Muscle layer of duodenum (tissue), 2 donors: ENCODE measurements around the gene RNU6-9.

Experiments used
- H3K27ac ChIP-seq: one replicate; pipeline ENCODE4 v1.7.0; 2013; ENCODE audit warnings: mild to moderate bottlenecking, low read length
- H3K27me3 ChIP-seq: one replicate; pipeline ENCODE4 v1.7.0; 2013; ENCODE audit warnings: low read depth, mild to moderate bottlenecking, control low read depth, low read length
- H3K36me3 ChIP-seq, 2 donors: one replicate each; pipeline ENCODE4 v1.7.0; 2013; ENCODE audit warnings: low read length in 2 of 2, control low read depth in 1 of 2, mild to moderate bottlenecking in 1 of 2; ENCODE audit not compliant: insufficient read depth in 2 of 2, control insufficient read depth in 1 of 2
- H3K4me1 ChIP-seq, 2 donors: one replicate each; pipeline ENCODE4 v1.7.0; 2013; ENCODE audit warnings: low read length in 2 of 2, mild to moderate bottlenecking in 2 of 2, control low read depth in 1 of 2, moderate library complexity in 1 of 2; ENCODE audit not compliant: insufficient read depth in 2 of 2, control insufficient read depth in 1 of 2
- H3K4me3 ChIP-seq, 2 donors: one replicate each; pipeline ENCODE4 v1.7.0; 2013; ENCODE audit warnings: low read length in 2 of 2, low read depth in 1 of 2, mild to moderate bottlenecking in 1 of 2
- H3K9me3 ChIP-seq, 2 donors: one replicate each; pipeline ENCODE4 v1.7.0; 2013; ENCODE audit warnings: low read length in 2 of 2, control low read depth in 1 of 2, mild to moderate bottlenecking in 1 of 2; ENCODE audit not compliant: control insufficient read depth in 1 of 2
- donor health status: healthy.

The RNU6-9 gene

GRCh38 chr19:936175-936546, 42.9 kb downstream of the RNU6-9 start:
- H3K36me3 ChIP-seq: no peaks in the 10 kb centered on the region
- peaks cover under 1 to 47% of the 10 kb centered on the region in 2 donors for H3K4me1 ChIP-seq
- H3K4me3 ChIP-seq: no peak overlapping the region
- no peaks in the 10 kb centered on the region for H3K27me3 ChIP-seq
- H3K27ac ChIP-seq: no peak overlapping the region
- no peaks in the 10 kb centered on the region for H3K9me3 ChIP-seq

DNA sequence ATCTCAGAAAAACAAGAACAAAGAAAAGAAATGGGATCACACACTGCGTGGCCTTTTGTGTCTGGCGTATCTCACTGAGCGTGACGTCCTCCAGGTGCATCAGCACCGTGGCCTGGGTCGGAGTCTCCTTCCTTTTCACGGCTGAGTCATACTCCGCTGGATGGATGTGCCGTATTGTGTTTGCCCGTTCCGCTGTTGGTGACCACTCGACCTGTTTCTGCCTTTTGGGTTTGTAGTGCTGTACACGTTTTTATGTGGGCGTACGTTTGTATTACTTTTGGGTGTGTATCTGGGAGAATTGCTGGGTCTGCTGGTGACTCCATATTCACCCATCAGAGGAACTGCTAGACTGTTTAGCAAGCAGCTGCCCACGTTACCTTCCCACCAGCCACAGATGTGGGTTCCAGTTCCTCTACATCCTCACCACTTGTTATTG, 44.0 kb downstream of the RNU6-9 start:
- Histone ChIP-seq H3K9me3 (no peaks in the 10 kb centered on the region), H3K4me1 (peaks cover 4 to 46% of the 10 kb centered on the region in 2 donors), H3K36me3 (no peaks in the 10 kb centered on the region), H3K4me3 (no peak overlapping the region), H3K27me3 (no peaks in the 10 kb centered on the region), H3K27ac (no peak overlapping the region)

DNA sequence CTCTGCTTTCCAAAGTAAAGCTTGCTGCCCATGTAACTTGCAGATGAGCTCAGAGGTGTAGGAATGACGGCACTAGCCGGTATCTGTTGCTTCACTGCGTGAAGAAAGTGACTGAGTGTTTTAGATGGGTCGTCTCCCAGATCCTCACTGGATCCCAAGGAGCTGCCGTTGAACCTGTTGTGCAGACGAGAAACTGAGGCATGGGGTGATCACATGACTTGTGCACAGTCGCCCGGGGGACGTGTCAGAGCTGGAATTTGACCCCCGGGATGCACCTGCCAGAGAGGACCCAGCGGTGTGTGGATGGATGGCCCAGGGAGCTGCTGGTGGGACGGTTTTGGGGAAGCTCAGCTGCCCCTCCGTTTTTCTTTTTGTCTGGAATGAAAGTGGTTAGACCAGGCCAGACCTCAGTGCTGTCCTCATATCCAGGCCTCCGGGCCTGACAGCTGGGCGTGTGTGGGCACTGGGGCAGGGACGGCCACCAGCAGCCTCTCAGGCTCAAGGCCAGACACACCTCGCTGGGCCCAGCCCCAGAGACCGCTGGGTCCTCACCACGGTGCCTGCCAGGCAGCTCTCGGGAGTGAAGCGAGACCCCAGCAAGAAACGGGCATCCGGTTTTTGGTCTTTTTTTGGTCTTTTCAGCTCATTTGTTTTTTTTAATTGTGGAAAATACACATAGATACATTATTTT, 45.1 kb downstream of the RNU6-9 start:
- Histone ChIP-seq H3K9me3 (no peaks in the 10 kb centered on the region), H3K4me1 (peaks cover 4 to 35% of the 10 kb centered on the region in 2 donors), H3K4me3 (no peak overlapping the region), H3K27me3 (no peaks in the 10 kb centered on the region), H3K27ac (no peak overlapping the region), H3K36me3 (no peaks in the 10 kb centered on the region)

DNA sequence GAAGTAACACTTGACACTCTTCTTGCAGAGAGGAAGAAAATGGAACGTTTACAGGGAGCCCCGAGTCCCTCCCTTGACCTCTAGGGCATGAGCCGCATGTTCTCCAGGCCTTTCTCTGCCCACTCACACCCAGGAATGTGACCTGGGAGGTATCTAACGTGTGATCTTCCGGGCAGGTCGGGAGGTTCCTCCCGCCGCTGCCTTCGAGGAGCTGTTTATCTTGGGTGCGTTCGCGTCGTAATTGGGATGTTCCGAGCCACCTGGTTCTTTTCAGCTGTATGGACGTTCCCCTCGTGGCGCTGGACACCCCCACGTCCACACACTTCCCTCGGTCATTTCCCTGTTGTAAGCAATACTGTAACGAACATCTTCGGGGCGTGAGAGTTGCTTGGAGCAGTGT, 46.2 kb downstream of the RNU6-9 start:
- Histone ChIP-seq H3K9me3 (no peaks in the 10 kb centered on the region), H3K4me1 (peaks cover 4 to 25% of the 10 kb centered on the region in 2 donors), H3K4me3 (no peak overlapping the region), H3K36me3 (no peaks in the 10 kb centered on the region), H3K27me3 (no peaks in the 10 kb centered on the region), H3K27ac (no peak overlapping the region)

GRCh38 chr19:939922-940321, 46.6 kb downstream of the RNU6-9 start:
- Histone ChIP-seq H3K4me1 (peaks cover 4 to 20% of the 10 kb centered on the region in 2 donors), H3K27ac (no peak overlapping the region), H3K4me3 (no peak overlapping the region), H3K27me3 (no peaks in the 10 kb centered on the region), H3K9me3 (no peaks in the 10 kb centered on the region), H3K36me3 (no peaks in the 10 kb centered on the region)

DNA sequence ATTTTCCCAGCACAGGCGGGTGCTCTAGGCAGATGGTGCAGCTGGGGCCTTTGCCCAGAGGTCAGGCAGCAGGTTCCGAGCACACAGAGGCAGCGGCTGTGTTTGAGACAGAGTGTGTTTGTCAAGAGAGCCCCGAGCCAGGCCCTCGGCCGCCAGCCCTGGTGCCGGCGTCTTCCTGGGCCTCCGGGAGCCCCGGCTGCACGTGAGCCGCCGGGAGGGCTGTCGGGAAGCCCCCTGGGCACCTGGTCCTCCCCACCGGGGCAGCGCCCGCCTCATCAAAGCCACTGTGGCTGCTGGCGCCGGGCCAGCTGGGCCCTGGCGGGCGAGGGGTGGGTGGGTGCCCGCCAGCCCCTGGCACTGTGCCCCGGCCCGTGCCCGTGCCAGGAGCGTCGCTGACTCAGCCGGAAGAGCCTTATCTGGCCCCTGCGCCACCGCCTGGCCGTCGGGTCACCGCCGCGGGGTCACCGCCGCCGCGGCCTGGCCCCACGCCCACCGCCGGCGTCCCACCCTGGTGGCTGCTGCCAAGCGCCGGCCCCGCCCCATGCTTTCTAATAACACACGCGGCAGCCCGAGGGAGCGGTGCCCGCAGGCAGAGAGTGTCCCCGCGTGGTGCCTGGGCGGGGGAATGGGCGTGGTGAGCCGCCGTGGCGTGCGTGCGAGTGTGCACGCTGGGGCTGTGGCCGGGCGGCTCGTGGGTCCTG, 47.5 kb downstream of the RNU6-9 start:
- H3K36me3 ChIP-seq: no peaks in the 10 kb centered on the region
- H3K4me3 ChIP-seq: peak overlapping the region; percentile 34 to 51
- H3K27me3 ChIP-seq: no peaks in the 10 kb centered on the region
- H3K4me1 ChIP-seq: peaks cover 4 to 13% of the 10 kb centered on the region in 2 donors
- H3K9me3 ChIP-seq: no peaks in the 10 kb centered on the region
- H3K27ac ChIP-seq: no peak overlapping the region

GRCh38 chr19:941292-942132, 48.2 kb downstream of the RNU6-9 start:
- Histone ChIP-seq H3K4me1 (peaks cover 4 to 13% of the 10 kb centered on the region in 2 donors), H3K4me3 (peak overlapping the region; percentile 34 to 51), H3K36me3 (no peaks in the 10 kb centered on the region)

GRCh38 chr19:942133-942645, 48.9 kb downstream of the RNU6-9 start:
- Histone ChIP-seq H3K36me3 (no peaks in the 10 kb centered on the region), H3K4me1 (peaks cover 4 to 13% of the 10 kb centered on the region in 2 donors), H3K27me3 (no peaks in the 10 kb centered on the region), H3K27ac (no peak overlapping the region), H3K4me3 (no peak overlapping the region), H3K9me3 (no peaks in the 10 kb centered on the region)

More at GRCh38 chr19:941292-942132, 48.2 kb downstream of the RNU6-9 start:
- Histone ChIP-seq H3K27ac (no peak overlapping the region), H3K27me3 (no peaks in the 10 kb centered on the region), H3K9me3 (no peaks in the 10 kb centered on the region)
